GM23338 (cell line): ENCODE data around the gene FBXL5. TPM values are rescaled to one million over a fixed set of nuclear protein-coding genes. Genes with fewer than 3 reads are reported as not detected.

Experiments used
- ATAC-seq: fragments of 200-7000 bp; cut with Tn5 transposase; 3 replicates; pipeline ENCODE4 v1.9.1; 2020
- DNase-seq: peaks from one replicate; pipeline ENCODE4 v3.0.0-alpha.2; 2015; ENCODE audit warnings: low spot score
- H2AFZ ChIP-seq: fragments of 200-600 bp; sonication (generic); 2 replicates; pipeline ENCODE4 v1.8.0; 2016; ENCODE audit warnings: antibody characterized with exemption, mild to moderate bottlenecking, moderate library complexity
- H3F3A ChIP-seq: fragments of 200-600 bp; sonication (generic); replicated peaks from 2 replicates; pipeline ENCODE4 v1.8.0; 2017; ENCODE audit warnings: antibody characterized with exemption, mixed run types, low read depth
- H3K27ac ChIP-seq: fragments of 200-600 bp; sonication (generic); 2 replicates; pipeline ENCODE4 v1.6.1; 2016; ENCODE audit warnings: low read depth
- H3K27me3 ChIP-seq: fragments of 200-600 bp; sonication (generic); 2 replicates; pipeline ENCODE4 v1.8.0; 2016; ENCODE audit warnings: mild to moderate bottlenecking, mixed run types, moderate library complexity; ENCODE audit not compliant: insufficient read depth
- H3K36me3 ChIP-seq: fragments of 200-600 bp; sonication (generic); 2 replicates; pipeline ENCODE4 v1.8.0; 2016; ENCODE audit warnings: mild to moderate bottlenecking; ENCODE audit not compliant: insufficient read depth
- H3K4me1 ChIP-seq: fragments of 200-600 bp; sonication (generic); 2 replicates; pipeline ENCODE4 v1.8.0; 2016; ENCODE audit warnings: mild to moderate bottlenecking, moderate library complexity; ENCODE audit not compliant: insufficient read depth
- H3K4me2 ChIP-seq: fragments of 200-600 bp; sonication (generic); 2 replicates; pipeline ENCODE4 v1.7.1; 2017; ENCODE audit warnings: mixed run types
- H3K4me3 ChIP-seq: fragments of 200-600 bp; sonication (generic); 2 replicates; pipeline ENCODE4 v1.6.1; 2016; ENCODE audit warnings: mixed run types
- H3K79me2 ChIP-seq: fragments of 200-600 bp; sonication (generic); replicated peaks from 2 replicates; pipeline ENCODE4 v1.8.0; 2017; ENCODE audit warnings: mild to moderate bottlenecking; ENCODE audit not compliant: insufficient read depth
- H3K9me2 ChIP-seq: fragments of 200-600 bp; sonication (generic); 2 replicates; pipeline ENCODE4 v1.8.0; 2017; ENCODE audit not compliant: insufficient read depth
- H4K20me1 ChIP-seq: fragments of 200-600 bp; sonication (generic); replicated peaks from 2 replicates; pipeline ENCODE4 v1.8.0; 2017; ENCODE audit warnings: mild to moderate bottlenecking; ENCODE audit not compliant: insufficient read depth
- H3K27ac Mint-ChIP-seq: 2 replicates; pipeline ENCODE4 v1.8.0; 2020; ENCODE audit warnings: inconsistent platforms, mild to moderate bottlenecking, moderate library complexity, mixed read lengths
- H3K27me3 Mint-ChIP-seq: 3 replicates; pipeline ENCODE4 v1.8.0; 2022; ENCODE audit warnings: low read depth, mild to moderate bottlenecking, moderate library complexity, mixed read lengths, inconsistent platforms; ENCODE audit not compliant: insufficient read depth, poor library complexity
- H3K36me3 Mint-ChIP-seq: 3 replicates; pipeline ENCODE4 v1.8.0; 2021; ENCODE audit warnings: low read depth, mild to moderate bottlenecking, inconsistent platforms, moderate library complexity, mixed read lengths
- H3K4me1 Mint-ChIP-seq: 3 replicates; pipeline ENCODE4 v1.8.0; 2020; ENCODE audit warnings: mild to moderate bottlenecking, inconsistent platforms, mixed read lengths
- H3K4me3 Mint-ChIP-seq: 3 replicates; pipeline ENCODE4 v1.8.0; 2021; ENCODE audit warnings: moderate library complexity, mild to moderate bottlenecking, inconsistent platforms, mixed read lengths
- H3K9me3 Mint-ChIP-seq: 3 replicates; pipeline ENCODE4 v1.8.0; 2020; ENCODE audit warnings: moderate library complexity, mild to moderate bottlenecking, inconsistent platforms, mixed read lengths
- CREB1 ChIP-seq: fragments of 250-450 bp; sonication (Bioruptor Pico); IDR thresholded peaks from 2 replicates; pipeline ENCODE4 v1.5.0; 2020; ENCODE audit warnings: low read depth, mild to moderate bottlenecking, moderate library complexity
- CTCF ChIP-seq, 2 experiments: fragments of 200-600 bp in 1 of 2; sonication (generic) in 1 of 2; conservative IDR thresholded peaks; 2 replicates each; pipeline versions ENCODE4 v1.5.1 to v1.6.1; 2016 to 2017; ENCODE audit warnings: antibody characterized with exemption in 2 of 2, low read depth in 2 of 2, mild to moderate bottlenecking in 2 of 2, moderate library complexity in 1 of 2
- ETS1 ChIP-seq: IDR thresholded peaks from 2 replicates; pipeline ENCODE4 v1.6.1; 2016; ENCODE audit warnings: antibody characterized with exemption
- EZH2 ChIP-seq: fragments of 200-600 bp; sonication (generic); IDR thresholded peaks from one replicate; pipeline ENCODE4 v1.8.0; 2017; ENCODE audit warnings: antibody characterized with exemption, mild to moderate bottlenecking, low read depth; ENCODE audit not compliant: unreplicated experiment
- EZH2phosphoT487 ChIP-seq: fragments of 200-600 bp; sonication (generic); IDR thresholded peaks from one replicate; pipeline ENCODE4 v1.8.1; 2018; ENCODE audit warnings: antibody characterized with exemption; ENCODE audit not compliant: unreplicated experiment
- JUNB ChIP-seq: IDR thresholded peaks from one replicate; pipeline ENCODE4 v1.6.1; 2016; ENCODE audit warnings: antibody characterized with exemption; ENCODE audit not compliant: unreplicated experiment
- NANOG ChIP-seq: IDR thresholded peaks from 2 replicates; pipeline ENCODE4 v1.6.1; 2016; ENCODE audit warnings: antibody characterized with exemption, borderline replicate concordance
- POLR2AphosphoS5 ChIP-seq: IDR thresholded peaks from 2 replicates; pipeline ENCODE4 v1.6.1; 2016; ENCODE audit warnings: antibody characterized with exemption, low read depth
- STAT1 ChIP-seq: IDR thresholded peaks from one replicate; pipeline ENCODE4 v1.6.1; 2016; ENCODE audit warnings: antibody characterized with exemption; ENCODE audit not compliant: unreplicated experiment
- polyA plus RNA-seq: library from polyadenylated mRNA; unstranded; fragments of >200 nt; fragmentation: Nextera tagmentation; extraction: Ambion mirVana; gene quantifications from 2 replicates; pipeline ENCODE4 v1.2.1, GENCODE V29; 2016
- total RNA-seq: library from RNA; depleted of rRNA; stranded (reverse); fragments of >200 nt; shearing (Covaris generic); gene quantifications from 2 replicates; pipeline ENCODE4 v1.2.3, GENCODE V29; 2014
- TF ChIP-seq, protein P1 (sequence below): fragments of 250-450 bp; sonication (Bioruptor Pico); IDR thresholded peaks from 2 replicates; pipeline ENCODE4 v1.5.0; 2020; ENCODE audit warnings: mild to moderate bottlenecking, moderate library complexity

Gene FBXL5
- total and polyA plus RNA-seq, 2 experiments from 2014 or later, result 55.7 to 81.9 TPM

GRCh38 chr4:15691346-15692135 is 36.4 kb upstream of the FBXL5 start (continued):
- TF ChIP-seq CREB1 (CRISPR knock-in tag) (no peak), JUNB (no peak), POLR2AphosphoS5 (no peak)

DNA sequence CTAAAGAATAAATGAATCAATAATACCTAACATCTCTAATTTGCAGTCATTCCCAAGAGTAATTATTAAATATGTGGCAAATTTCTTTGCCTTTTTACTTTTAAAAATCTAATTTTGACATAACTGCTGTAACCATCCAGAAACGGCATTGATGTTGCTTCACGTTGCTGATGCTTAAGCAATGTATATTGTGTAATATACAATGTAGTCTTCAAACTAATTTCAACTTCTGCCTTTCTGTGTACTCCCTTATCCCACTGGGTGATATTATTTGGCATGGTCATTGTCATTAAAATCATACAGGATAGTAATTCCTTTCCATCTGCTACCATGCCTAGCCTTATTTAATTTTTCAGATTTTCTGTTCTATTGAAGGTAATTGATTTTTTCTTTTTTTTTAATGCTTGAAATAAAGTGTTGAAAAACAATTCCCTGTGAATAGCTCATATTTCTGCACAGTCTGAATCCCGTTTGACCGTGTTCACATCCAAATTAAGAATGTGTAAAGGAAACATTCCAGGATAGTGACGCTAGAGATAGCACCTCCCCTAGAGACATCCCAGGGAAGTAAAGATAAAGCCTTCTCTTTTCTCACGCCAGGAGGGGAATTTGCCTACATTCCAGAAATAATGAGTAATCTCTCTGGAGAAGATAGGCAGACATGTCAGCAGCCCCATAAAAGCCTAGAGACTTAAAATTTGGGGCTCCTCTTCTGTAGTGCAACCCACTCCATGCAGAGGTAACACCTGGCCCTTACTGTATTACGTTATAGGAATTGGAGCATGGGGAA is 35.1 kb upstream of the FBXL5 start:
- no peak overlapping the region for H3K4me3 ChIP-seq
- TF ChIP-seq, protein P1, sequence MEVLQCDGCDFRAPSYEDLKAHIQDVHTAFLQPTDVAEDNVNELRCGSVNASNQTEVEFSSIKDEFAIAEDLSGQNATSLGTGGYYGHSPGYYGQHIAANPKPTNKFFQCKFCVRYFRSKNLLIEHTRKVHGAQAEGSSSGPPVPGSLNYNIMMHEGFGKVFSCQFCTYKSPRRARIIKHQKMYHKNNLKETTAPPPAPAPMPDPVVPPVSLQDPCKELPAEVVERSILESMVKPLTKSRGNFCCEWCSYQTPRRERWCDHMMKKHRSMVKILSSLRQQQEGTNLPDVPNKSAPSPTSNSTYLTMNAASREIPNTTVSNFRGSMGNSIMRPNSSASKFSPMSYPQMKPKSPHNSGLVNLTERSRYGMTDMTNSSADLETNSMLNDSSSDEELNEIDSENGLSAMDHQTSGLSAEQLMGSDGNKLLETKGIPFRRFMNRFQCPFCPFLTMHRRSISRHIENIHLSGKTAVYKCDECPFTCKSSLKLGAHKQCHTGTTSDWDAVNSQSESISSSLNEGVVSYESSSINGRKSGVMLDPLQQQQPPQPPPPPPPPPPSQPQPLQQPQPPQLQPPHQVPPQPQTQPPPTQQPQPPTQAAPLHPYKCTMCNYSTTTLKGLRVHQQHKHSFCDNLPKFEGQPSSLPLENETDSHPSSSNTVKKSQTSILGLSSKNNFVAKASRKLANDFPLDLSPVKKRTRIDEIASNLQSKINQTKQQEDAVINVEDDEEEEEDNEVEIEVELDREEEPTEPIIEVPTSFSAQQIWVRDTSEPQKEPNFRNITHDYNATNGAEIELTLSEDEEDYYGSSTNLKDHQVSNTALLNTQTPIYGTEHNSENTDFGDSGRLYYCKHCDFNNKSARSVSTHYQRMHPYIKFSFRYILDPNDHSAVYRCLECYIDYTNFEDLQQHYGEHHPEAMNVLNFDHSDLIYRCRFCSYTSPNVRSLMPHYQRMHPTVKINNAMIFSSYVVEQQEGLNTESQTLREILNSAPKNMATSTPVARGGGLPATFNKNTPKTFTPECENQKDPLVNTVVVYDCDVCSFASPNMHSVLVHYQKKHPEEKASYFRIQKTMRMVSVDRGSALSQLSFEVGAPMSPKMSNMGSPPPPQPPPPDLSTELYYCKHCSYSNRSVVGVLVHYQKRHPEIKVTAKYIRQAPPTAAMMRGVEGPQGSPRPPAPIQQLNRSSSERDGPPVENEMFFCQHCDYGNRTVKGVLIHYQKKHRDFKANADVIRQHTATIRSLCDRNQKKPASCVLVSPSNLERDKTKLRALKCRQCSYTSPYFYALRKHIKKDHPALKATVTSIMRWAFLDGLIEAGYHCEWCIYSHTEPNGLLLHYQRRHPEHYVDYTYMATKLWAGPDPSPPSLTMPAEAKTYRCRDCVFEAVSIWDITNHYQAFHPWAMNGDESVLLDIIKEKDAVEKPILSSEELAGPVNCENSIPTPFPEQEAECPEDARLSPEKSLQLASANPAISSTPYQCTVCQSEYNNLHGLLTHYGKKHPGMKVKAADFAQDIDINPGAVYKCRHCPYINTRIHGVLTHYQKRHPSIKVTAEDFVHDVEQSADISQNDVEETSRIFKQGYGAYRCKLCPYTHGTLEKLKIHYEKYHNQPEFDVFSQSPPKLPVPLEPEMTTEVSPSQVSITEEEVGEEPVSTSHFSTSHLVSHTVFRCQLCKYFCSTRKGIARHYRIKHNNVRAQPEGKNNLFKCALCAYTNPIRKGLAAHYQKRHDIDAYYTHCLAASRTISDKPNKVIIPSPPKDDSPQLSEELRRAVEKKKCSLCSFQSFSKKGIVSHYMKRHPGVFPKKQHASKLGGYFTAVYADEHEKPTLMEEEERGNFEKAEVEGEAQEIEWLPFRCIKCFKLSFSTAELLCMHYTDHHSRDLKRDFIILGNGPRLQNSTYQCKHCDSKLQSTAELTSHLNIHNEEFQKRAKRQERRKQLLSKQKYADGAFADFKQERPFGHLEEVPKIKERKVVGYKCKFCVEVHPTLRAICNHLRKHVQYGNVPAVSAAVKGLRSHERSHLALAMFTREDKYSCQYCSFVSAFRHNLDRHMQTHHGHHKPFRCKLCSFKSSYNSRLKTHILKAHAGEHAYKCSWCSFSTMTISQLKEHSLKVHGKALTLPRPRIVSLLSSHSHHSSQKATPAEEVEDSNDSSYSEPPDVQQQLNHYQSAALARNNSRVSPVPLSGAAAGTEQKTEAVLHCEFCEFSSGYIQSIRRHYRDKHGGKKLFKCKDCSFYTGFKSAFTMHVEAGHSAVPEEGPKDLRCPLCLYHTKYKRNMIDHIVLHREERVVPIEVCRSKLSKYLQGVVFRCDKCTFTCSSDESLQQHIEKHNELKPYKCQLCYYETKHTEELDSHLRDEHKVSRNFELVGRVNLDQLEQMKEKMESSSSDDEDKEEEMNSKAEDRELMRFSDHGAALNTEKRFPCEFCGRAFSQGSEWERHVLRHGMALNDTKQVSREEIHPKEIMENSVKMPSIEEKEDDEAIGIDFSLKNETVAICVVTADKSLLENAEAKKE (CRISPR knock-in tag), result no peak
- TF ChIP-seq NANOG (no peak; the same call in 1 of the 2 replicates), CTCF (conservative IDR thresholded peaks at IDR 0.05; ENCODE audit: low read depth in 2 of 2) (no peak), JUNB (no peak), STAT1 (no peak), ETS1 (no peak), EZH2phosphoT487 (no peak), EZH2 (no peak)

More for the DNA sequence above, 35.1 kb upstream of the FBXL5 start:
- ATAC-seq (peak; percentile 89), DNase-seq (peak; percentile 87)
- peaks cover 7% of the 10 kb centered on the region; the same call in 1 of the 2 replicates for H3K4me1 ChIP-seq
- no peaks in the 10 kb centered on the region; the same call in 1 of the 2 replicates for H3K36me3 ChIP-seq
- Mint-ChIP-seq H3K27ac (peak overlapping the region; percentile 72), H3K4me1 (peaks cover 22% of the 10 kb centered on the region), H3K27me3 (peaks cover 4% of the 10 kb centered on the region), H3K36me3 (peaks cover 39% of the 10 kb centered on the region), H3K9me3 (peaks cover 10% of the 10 kb centered on the region; the same call in 1 of the 3 replicates), H3K4me3 (no peak overlapping the region)
- 0 out of 2 replicates have a peak, but pooled peaks cover 3% of the 10 kb centered on the region for H3K9me2 ChIP-seq
- H2AFZ ChIP-seq, result no peak overlapping the region
- H3K27me3 ChIP-seq, result no peaks in the 10 kb centered on the region
- H3K27ac ChIP-seq, result peak overlapping the region; percentile 65
- H4K20me1 ChIP-seq, result no peaks in the 10 kb centered on the region
- no peaks in the 10 kb centered on the region for H3F3A ChIP-seq
- 0 out of 2 replicates have a peak overlapping the region, but pooled peaks have one; percentile 7 for H3K4me2 ChIP-seq
- H3K79me2 ChIP-seq, result no peaks in the 10 kb centered on the region; the same call in 1 of the 2 replicates
